Astrocyte (in vitro differentiated cells and primary cell): ENCODE measurements around the gene MTA3.

Experiments used
- CTCF ChIP-seq: IDR thresholded peaks from 2 replicates; pipeline ENCODE4 v1.5.1; 2011; ENCODE audit warnings: low read depth, mild to moderate bottlenecking, inconsistent platforms, low read length, moderate library complexity; ENCODE audit not compliant: insufficient read depth
- EZH2 ChIP-seq: IDR thresholded peaks from 2 replicates; pipeline ENCODE4 v1.6.1; 2012; ENCODE audit warnings: mild to moderate bottlenecking, low read length, inconsistent platforms; ENCODE audit not compliant: insufficient read depth

GRCh38 chr2:42771546-42772153, 203.2 kb downstream of the MTA3 start:
- TF ChIP-seq CTCF (no peak), EZH2 (no peak)
